ENCODE data around the gene VPS18.

VPS18 gene

GRCh38 chr15:40871749-40872617 is 22.3 kb upstream of the VPS18 start:
- DNase-seq = peak; percentile 40

GRCh38 chr15:40872791-40873693 is 21.2 kb upstream of the VPS18 start:
- no peak for DNase-seq

GRCh38 chr15:40873694-40874561 is 20.3 kb upstream of the VPS18 start, which contains the start of gene RHOV:
RHOV (minus strand) TSS chr15:40874234; CDS start chr15:40874139, 95 bp downstream.
- peak; percentile 76 for DNase-seq

- DNase-seq = no peak
Measured at GRCh38 chr15:40875991-40876730, 18.1 kb upstream of the VPS18 start.

- DNase-seq = no peak
Measured at GRCh38 chr15:40877694-40878093, 16.6 kb upstream of the VPS18 start.

GRCh38 chr15:40878785-40879184 is 15.5 kb upstream of the VPS18 start:
- peak; percentile 40 for DNase-seq

GRCh38 chr15:40879609-40880008 is 14.6 kb upstream of the VPS18 start:
- DNase-seq = no peak

GRCh38 chr15:40881351-40881750 is 12.9 kb upstream of the VPS18 start:
- DNase-seq = no peak

GRCh38 chr15:40886586-40886985 is 7.7 kb upstream of the VPS18 start:
- DNase-seq = no peak

GRCh38 chr15:40889112-40889511 is 5.1 kb upstream of the VPS18 start:
- DNase-seq = no peak

- DNase-seq = no peak
Measured at GRCh38 chr15:40891138-40891537, 3.1 kb upstream of the VPS18 start.

- DNase-seq = peak; percentile 39
Measured at GRCh38 chr15:40891810-40892446, 2.3 kb upstream of the VPS18 start.

- DNase-seq = no peak
Measured at GRCh38 chr15:40892447-40893012, 1.7 kb upstream of the VPS18 start.

- DNase-seq = no peak
Measured at GRCh38 chr15:40893019-40893670, 1.1 kb upstream of the VPS18 start.

GRCh38 chr15:40894681-40895448 is 615 bp downstream of the VPS18 start:
- DNase-seq = peak; percentile 74

- DNase-seq = no peak
Measured at GRCh38 chr15:40899536-40900207, 5.4 kb downstream of the VPS18 start.

GRCh38 chr15:40900256-40901052 is 6.2 kb downstream of the VPS18 start:
- DNase-seq = no peak

GRCh38 chr15:40901053-40901443 is 6.8 kb downstream of the VPS18 start:
- DNase-seq = no peak

All from stimulated activated CD4-positive, alpha-beta T cell treated with anti-CD3 and anti-CD28 coated beads, Interleukin-15, amount 100 ng/mL, for 24 hours (primary cell).